GM18858 (cell line): ENCODE measurements around the gene ANKRD31.
A peak's percentile ranks its signal among the peaks of the same experiment; 100 is the strongest.
"Not testable (repeated sequence)": the region's sequence is repeated elsewhere in the genome, so short reads cannot be mapped to it uniquely, and the experiment has no call there.

Experiments
- ATAC-seq: cut with Tn5 transposase; IDR thresholded peaks from one replicate; pipeline ENCODE4 v1.9.1; 2021; ENCODE audit not compliant: unreplicated experiment

ANKRD31 gene, protein sequence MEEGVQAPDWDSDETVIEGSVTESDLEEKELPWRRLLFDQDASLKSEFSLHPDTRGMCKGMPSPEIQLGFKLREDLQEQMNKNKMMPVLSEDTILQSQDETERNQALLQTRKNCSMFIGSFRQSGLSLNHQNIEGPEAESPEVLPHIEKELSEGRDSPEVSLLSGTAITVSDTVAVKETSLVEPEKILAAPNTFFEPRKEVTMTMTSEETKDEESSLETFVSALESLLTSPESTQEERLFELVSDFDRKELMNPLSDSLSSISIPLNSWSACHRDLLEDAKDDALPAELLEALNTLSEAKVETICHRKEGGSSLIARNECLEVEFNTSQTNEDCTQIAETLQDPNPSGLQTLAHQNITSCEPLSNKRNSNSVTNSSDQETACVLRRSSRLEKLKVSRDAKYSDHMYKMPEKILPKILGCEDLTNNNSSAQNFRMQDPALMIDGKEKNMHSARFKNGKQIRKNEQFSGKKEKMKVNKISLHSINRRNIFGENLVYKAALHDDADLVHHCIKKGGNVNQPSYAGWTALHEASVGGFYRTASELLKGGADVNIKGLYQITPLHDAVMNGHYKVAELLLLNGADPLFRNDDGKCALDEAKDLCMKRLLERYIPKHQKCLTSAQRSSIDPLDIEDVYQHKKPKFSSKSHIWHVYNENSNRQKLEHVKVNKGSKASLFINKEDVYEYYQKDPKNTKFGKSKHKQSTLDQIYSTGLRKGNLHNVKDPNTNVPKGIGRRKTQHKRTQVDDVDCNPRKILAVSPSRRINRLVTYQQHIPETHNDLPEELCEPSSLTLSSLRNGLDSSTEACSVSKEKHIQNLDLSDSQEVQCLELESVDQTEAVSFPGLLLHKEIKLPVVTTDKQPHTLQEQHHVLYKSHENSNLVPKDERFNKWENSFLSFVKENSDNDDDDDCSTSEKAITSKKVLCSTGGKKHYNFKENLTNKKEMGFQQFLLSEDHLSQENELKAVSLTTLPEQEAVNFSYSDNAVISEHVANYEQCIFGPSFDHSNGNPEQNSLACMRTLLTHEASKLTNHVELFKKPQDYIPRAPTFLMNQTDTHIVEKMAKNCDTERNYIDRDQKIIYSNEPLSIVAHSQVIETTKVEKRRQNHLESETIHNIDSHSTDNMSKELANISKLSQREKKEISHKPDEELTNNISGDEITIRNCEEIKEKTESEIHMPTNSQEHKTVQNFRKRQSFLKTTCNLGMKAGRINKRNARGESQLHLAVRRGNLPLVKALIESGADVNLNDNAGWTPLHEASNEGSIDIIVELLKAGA (N-terminal part only)

GRCh38 chr5:75236322-75237316 lies at the start of gene ANKRD31:
Gene ANKRD31 (minus strand): TSS chr5:75236878. CDS start chr5:75236686, 192 bp downstream.
- peak; percentile 86 for ATAC-seq

DNA sequence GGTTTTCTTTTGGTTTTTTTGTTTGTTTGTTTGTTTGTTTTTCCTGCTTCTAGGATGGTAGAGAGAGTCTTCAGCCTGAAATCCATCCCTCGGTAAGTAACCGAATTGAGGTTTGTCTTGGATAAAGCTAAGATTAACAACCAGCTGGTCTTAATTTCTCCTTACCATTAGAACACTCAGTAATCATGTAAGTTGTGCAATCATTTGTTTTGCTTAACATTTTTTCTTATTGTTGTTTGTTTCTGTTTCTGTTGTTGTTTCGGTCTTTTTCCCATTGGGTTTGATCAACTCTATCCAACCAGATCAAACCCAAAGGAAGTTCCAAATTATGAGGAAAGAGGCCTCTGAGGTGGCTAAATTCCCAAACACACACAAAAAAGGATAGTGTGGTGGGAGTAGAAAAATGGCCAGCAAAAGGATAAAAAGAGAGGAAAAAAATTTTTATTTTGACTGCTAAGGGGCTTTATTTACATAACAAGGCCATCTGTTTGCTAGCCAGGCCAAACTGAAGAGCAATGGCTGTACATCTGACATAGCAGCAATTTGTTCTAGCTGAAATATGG lies 49.6 kb upstream of the ANKRD31 start:
- no peak for ATAC-seq

DNA sequence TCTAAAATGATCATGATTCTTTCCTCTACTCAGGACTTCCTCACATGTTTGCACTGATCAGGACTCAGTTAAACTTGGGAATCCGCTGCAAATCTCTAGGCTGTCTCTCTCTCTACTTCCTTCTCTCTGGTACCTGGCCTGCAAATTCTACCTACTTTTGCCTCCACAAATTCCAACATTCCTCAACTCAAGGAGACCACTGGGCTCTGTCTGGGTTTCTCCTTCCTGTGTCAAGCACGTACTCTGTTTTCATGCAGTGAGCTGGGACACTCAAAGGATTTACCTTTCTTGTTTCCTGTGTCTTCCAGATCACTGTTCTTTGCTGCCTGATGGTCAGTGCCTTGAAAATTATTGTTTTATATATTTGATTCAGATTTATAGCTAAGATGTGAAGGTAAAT lies 45.9 kb upstream of the ANKRD31 start:
- no peak for ATAC-seq

DNA sequence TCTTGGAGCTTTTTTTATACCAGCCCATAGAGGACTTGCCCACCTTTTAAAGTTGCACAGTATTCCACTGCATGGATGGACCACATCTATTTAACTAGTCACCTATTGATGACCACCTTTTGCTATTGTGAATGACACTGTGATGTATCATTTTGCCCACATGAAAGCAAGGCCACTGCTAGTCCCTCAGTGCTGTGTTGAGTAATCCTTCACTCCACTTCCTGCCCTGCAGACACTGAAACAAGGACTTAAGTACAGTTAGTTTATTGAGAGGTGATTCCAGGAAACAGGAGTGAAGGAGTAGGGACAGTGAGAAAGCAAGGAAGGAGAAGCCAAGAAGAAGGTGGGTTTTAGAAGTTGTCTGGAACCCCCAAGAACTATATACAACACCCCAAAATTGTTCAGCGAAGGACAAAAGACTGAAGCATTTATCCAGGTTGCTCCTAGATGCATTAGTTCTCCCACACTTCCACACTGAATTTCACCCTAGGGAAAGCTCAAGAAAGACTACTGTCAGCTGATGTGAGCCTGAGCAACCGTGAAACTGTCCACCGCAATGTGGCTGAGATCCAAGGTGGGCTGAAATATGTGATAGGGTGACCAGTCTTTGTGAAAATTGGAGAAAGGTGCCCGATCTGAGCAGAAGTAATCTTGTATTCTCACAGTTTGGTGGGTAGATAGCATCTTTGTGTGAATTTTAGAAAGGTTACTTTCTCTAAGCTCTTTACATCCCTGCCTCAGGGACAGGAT lies 45.2 kb upstream of the ANKRD31 start:
- ATAC-seq, result no peak

GRCh38 chr5:75279321-75279720 lies 42.6 kb upstream of the ANKRD31 start:
- ATAC-seq, result no peak

DNA sequence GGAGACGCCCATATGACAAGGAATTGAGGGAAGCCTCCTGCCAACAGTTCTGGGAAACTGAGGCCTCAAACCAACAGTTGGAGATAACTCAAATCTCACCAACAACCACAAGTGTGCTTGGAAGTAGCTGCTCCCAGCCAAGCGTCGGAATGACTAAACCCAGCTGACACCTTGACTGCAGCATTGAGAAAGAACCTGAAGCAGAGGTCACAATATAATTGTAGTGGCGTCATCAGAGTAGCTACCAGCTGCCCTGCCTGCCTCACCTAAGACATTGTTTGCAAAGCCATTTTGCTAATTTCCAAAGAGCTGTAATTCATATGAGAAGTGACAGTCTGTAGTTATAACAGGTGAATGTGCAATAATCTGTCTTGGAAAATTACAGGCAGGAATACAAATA lies 40.8 kb upstream of the ANKRD31 start:
- no peak for ATAC-seq

DNA sequence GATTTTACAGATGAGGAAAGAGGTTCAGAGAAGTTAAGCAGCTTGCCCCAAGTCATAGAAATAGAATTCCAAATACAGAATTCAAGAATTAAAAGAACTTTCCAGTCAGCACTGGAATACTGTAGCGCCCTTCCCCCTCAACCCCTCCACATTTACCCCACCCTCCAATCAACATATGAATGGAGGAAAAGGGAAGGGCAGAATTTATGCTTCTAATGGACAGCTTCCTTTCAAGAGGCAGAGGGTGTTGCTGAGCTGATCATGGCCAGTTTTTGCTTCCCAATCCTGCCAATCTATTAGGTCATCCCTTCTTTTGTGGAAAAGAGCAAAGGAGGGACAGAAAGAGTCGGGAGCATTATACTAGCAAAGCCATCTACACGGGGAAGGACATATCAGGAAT lies 39.1 kb upstream of the ANKRD31 start:
- ATAC-seq, result no peak

DNA sequence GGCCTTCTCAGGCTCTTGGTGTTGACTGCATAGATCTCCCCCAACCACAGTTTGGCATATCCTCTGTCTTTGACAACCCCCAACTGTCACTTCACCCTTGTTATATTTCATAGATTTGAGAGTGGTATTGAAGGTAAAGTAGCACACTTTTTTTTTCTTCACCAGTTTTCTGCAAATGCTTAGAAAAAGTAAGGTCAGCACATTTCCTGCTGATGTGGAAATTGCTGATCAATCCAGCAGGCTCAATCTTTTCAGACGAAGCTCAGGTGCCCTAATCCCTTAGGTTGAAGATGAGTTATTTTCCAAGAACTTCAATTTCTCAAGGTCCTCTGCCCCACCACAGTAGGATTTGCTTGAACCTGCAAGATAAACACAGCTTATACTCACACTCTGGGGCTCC lies 38.5 kb upstream of the ANKRD31 start:
- no peak for ATAC-seq

GRCh38 chr5:75274486-75274885 lies 37.8 kb upstream of the ANKRD31 start:
- no peak for ATAC-seq

- ATAC-seq, result not testable (repeated sequence)
Measured at GRCh38 chr5:75270605-75271004, 33.9 kb upstream of the ANKRD31 start.

GRCh38 chr5:75265731-75266130 lies 29.1 kb upstream of the ANKRD31 start:
- no peak for ATAC-seq

GRCh38 chr5:75262271-75262670 lies 25.6 kb upstream of the ANKRD31 start:
- ATAC-seq, result no peak

- ATAC-seq, result no peak
Measured at GRCh38 chr5:75260708-75261107, 24.0 kb upstream of the ANKRD31 start.

- not testable (repeated sequence) for ATAC-seq
Measured at GRCh38 chr5:75250452-75250851, 13.8 kb upstream of the ANKRD31 start.

GRCh38 chr5:75245023-75245422 lies 8.3 kb upstream of the ANKRD31 start:
- ATAC-seq, result no peak

DNA sequence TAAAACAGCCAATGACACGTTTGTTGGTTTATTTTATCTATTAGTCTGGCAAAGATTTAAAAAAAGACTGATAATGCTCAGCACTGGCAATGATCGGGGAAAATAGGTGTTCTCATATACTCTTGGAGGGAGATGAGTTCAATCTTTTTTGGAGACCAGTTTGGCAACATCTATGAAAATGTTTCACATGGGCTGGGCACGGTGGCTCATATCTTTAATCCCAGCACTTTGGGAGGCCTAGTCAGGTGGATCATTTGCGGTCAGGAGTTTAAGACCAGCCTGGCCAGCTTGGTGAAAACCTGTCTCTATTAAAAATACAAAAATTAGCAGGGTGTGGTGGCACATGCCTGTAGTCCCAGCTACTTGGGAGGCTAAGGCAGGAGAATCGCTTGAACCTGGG lies 6.8 kb upstream of the ANKRD31 start:
- no peak for ATAC-seq

DNA sequence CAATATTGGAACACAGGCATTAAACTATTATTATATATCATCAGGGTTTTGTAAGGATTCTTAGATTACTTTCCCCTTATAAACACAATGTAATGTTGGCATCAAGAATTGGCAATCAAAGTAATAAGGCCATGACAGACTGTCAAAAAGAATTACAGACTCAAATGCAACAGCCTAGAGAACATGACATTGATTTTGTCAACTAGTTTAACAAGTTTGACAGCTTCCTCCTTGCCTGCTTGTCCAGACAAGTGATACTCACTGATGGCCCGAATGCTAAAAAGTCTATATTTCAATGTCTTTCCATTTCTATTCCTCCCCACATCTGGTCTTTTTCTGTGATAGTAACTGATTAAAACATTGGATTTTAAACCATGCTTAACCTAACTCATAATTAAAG lies 6.4 kb upstream of the ANKRD31 start:
- ATAC-seq, result no peak

- ATAC-seq, result no peak
Measured at GRCh38 chr5:75242067-75242466, 5.4 kb upstream of the ANKRD31 start.

DNA sequence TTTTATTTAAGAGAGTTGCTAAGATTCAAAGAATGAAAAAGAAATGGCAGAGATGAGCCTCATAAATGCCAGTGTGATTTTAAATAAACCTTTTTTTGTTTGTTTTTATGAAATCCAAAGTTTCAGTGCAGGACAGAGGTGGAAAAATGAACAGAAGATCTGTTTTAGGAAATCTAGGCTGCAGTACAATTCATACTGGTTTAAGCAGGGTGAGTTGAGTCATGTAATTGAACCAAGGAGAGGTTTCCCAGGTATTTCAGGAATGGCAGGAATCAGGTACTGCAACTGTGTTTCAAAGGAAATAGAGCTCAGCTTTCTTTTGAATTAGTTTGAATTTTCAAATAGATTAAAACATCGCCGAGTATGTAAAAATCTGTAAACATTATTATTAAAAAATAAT lies 3.0 kb upstream of the ANKRD31 start:
- no peak for ATAC-seq
